ENCODE results near the gene MAN1A2.

DNA sequence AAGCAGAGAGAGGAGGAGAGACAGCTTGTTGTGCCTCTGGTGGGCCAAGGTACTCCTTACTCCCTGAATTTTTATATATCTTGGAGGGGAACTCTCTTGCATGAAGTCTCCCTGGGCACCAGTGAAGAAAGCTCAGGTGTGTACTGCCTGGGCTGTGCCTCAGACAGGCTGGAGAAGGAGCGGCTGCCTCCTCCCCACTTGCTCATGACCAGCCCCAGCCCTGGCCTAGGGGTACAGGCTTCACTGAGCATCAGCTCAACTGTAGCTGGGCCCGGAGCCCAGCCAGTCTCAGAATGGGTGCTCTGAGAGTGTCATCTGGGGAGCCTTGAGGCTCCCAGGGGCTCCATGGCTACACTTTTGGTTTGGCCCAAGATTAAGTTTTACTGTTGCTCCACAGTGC lies 193.8 kb downstream of the MAN1A2 start:
- TF ChIP-seq POLR2A (IDR thresholded peaks at IDR 0.05): no peak
- TF ChIP-seq, protein P1, sequence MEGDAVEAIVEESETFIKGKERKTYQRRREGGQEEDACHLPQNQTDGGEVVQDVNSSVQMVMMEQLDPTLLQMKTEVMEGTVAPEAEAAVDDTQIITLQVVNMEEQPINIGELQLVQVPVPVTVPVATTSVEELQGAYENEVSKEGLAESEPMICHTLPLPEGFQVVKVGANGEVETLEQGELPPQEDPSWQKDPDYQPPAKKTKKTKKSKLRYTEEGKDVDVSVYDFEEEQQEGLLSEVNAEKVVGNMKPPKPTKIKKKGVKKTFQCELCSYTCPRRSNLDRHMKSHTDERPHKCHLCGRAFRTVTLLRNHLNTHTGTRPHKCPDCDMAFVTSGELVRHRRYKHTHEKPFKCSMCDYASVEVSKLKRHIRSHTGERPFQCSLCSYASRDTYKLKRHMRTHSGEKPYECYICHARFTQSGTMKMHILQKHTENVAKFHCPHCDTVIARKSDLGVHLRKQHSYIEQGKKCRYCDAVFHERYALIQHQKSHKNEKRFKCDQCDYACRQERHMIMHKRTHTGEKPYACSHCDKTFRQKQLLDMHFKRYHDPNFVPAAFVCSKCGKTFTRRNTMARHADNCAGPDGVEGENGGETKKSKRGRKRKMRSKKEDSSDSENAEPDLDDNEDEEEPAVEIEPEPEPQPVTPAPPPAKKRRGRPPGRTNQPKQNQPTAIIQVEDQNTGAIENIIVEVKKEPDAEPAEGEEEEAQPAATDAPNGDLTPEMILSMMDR (IDR thresholded peaks at IDR 0.05): no peak
